LNCAP (cell line): ENCODE data around the gene SLC9C2.

Experiments used
- TF ChIP-seq, protein P1 (sequence below): fragments of 450-650 bp; IDR thresholded peaks from 2 replicates; pipeline ENCODE4 v1.5.1; 2017; ENCODE audit warnings: mild to moderate bottlenecking

The SLC9C2 gene, protein sequence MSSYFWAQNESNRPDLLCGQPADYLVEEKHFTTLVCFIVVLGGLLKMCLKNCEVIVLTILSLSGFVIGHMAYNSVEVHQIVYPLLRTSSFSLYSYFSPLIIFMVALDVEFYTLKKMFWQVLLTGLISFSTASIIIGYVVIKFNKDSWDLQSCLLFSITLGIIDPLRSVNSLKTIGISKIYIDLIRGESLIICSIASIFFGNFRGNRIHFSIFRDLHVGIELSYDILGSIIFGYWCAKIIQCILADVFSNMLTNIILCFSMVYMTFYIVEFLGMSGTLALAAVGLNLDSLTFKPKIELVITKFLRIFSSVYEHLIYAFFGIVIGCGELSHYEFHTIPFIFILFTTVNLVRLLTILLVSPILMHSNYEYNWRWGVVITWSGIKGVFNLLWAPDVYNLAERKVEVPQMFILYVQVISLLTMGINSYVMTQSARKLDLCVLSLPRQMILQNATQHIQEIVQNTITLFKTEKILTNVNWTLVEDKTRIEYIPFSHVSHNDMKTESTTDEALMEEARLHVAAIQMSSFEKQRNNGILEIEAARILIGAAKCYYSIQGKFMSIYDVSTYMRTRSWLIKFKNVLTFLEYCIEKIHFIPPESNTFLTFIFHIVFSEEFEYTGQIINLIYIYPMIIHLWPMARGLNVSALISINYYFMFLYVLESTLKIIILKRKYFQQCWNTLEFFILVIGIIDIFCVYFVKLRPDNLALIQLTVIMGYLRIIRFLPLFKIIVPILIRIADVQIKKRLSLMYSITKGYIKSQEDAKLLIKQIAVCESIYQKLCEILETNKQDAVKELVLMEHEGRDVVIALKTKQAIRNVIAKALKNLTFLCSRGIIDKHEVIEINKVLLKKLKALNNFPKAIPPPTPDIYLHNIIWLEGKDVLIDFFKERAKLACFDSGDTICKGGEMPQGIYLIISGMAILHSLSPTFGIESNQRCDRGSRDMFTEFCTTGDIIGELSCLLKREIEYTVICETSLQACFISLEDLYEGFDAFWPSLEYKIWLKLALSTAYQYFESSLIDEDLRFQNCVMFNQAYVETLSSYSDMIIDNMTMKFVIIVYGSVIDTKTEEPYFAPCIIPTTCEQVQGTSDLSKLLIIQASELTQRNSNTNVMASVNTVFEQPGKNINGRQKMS

DNA sequence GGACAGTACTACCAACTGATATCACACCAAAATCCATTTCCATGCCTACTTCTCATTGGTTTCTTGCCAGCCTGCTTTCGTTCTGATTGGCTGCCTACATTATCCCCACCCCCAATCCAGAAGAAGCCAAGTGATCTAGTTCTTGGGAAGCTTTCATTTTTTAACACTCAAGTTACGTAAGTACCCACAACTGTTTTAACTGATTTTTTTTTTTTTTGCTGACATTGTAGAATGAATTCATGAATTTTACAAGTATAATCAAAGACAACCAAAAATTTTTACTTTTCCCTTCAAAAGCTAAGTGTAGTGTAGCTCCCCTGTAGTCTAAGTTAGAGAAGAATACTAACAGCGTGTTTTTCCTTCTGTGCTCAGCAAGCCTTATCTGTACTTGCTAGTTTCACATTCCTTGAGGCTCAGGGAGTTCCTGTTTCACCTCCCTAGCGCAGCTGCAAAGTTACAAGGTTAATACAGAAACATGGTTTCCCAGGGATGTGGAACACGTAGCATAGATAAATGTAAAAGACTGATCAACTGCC lies at the start of gene SLC9C2:
Gene SLC9C2, minus strand, starts transcription at position 17 of the 536 bp plus-strand sequence. CDS start 1,296 bp downstream, outside the sequence.
- TF ChIP-seq, protein P1, sequence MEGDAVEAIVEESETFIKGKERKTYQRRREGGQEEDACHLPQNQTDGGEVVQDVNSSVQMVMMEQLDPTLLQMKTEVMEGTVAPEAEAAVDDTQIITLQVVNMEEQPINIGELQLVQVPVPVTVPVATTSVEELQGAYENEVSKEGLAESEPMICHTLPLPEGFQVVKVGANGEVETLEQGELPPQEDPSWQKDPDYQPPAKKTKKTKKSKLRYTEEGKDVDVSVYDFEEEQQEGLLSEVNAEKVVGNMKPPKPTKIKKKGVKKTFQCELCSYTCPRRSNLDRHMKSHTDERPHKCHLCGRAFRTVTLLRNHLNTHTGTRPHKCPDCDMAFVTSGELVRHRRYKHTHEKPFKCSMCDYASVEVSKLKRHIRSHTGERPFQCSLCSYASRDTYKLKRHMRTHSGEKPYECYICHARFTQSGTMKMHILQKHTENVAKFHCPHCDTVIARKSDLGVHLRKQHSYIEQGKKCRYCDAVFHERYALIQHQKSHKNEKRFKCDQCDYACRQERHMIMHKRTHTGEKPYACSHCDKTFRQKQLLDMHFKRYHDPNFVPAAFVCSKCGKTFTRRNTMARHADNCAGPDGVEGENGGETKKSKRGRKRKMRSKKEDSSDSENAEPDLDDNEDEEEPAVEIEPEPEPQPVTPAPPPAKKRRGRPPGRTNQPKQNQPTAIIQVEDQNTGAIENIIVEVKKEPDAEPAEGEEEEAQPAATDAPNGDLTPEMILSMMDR = no peak

DNA sequence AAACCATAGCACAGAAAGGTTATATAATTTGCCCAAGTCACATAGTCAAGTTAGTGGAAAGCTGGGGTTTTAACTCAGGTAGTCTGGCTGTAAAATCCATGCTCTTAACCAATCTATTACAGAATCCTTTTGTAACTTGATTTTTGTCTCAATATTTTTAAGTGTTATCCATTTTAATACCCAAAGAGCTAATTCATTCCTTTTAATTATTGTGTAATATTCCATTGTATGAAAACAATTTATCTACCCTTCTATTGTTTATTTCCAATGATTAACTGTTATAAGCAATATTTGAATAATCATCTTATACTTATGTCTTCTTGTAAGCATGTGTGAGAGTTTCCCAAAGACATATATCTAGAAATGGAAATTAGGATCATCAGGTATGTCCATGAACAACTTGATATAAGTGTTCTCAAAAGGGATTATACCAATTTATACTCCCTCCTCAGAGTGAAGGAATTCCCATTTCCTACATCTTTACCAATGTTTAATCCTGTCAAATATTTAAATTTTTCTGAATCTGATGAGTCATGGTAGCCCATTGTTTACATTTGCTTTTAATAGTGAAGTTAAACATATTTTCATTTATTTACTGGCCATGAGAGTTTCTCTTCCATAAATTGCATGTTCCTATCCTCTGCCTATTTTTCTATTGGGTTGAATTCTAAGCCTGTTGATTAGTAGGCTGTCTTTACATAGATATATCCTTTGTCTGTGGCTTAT lies 46.2 kb upstream of the SLC9C2 start:
- TF ChIP-seq, protein P1 = no peak

DNA sequence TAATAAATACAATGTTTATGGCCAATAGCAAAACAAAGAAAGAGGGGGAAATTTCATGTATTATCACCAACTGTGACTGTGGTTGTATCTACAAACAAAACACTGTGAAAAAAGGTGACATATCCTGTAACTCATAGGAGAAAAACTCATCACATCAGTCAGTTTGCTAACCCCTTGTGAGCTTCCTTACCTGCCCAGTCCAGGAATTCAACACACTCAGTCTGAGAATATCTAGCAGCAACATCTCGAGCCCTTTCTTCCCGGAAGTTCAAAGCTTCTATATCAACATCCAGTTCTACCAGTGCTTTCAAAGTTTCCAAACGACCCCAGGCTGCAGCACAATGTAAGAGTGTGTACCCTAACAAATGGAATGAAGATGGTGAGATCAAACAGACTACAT lies 43.8 kb upstream of the SLC9C2 start:
- TF ChIP-seq, protein P1 = no peak

DNA sequence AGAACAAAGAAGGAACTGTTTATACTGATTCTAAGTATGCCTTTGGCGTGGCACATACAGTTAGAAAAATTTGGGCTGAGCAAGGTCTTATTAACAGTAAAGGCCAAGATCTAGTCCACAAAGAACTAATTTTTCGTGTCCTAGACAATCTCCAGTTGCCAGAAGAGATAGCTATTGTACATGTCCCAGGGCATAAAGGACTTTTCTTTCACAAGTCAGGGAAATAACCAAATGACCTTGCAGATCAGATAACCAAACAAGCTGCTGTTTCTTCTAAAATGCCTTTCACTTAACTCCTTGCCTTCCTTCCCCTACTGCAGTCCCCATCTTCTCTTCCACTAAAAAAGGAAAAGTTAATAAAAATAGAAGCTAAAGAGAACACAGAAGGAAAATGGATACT lies 36.2 kb upstream of the SLC9C2 start:
- TF ChIP-seq, protein P1 = no peak

DNA sequence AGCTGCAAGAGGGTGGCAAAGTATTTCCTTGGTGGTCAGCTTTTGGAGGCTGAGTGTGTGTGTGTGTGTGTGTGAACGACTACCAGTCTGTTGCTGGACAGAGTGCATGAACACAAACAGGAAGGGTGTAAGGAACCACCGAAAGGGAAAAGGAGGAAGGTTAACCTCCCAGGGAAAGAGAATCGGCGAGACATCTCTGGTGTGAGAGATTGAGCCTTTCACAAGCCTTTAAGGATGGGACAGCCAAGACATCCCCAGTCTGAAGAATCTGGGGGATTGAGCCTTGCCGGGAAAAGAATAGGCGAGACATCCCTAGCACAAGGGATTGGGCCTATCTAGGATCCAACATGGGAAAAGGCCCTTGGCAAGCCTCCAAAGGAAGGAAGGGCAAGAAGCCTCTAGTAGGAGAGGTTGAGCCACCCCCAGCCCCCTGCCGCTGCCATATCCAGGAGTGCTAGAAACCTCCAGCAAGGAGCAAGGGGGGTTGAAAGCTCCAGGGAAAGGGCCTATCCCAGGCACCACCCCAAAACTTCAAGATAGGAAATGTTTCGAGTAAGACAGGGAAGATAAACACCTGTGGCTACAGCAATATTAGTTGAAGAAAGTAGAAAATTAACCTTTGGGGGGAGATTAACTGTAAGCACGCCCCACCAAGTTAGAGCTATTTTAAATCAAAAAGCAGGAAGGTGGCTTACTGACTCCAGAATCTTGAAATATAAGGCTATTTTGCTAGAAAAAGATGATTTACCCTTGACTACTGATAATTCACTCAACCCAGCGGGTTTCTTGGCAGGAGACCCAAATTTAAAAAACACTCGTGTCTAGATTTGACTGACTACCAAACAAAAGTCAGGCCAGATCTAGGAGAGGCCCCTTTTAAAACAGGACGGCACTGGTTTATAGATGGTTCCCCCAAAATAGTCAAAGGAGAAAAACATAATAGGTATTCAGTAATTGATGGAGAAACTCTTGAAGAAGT lies 35.5 kb upstream of the SLC9C2 start:
- TF ChIP-seq, protein P1 = no peak

DNA sequence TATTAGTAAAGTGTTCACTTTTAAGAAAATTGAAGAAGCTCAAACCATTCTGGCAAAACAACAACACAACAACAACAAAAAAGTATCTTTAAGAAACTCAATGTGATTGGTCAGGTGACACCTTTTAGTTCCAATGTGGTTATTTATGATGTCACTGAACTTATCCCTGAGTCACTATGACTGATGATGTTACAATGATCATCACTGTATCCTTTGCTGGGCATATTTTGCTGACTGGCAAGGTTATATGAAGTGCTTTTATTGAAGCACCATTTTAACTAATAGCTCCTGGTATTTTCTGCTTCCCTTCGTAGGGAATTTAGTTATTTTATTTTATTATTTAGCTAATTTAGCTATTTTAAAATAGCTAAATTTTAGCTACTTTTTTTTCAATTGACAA lies 32.2 kb upstream of the SLC9C2 start, which contains the start of gene TEX50:
Gene TEX50, plus strand, starts transcription at position 223 of the 400 bp plus-strand sequence. CDS start 184 bp downstream, outside the sequence.
- TF ChIP-seq, protein P1 = no peak
